Brain microvascular endothelial cell (primary cell): ENCODE results near the gene CACNA2D4.

Source experiments
- DNase-seq: peaks from one replicate; pipeline ENCODE4 v3.0.0-alpha.2; 2020
- H3K27ac ChIP-seq: fragments of 250-450 bp; sonication (Bioruptor Pico); 2 replicates; pipeline ENCODE4 v1.5.1; 2020; ENCODE audit warnings: mild to moderate bottlenecking, moderate library complexity
- H3K27me3 ChIP-seq: fragments of 250-450 bp; sonication (Bioruptor Pico); replicated peaks from 2 replicates; pipeline ENCODE4 v1.5.1; 2020; ENCODE audit warnings: mild to moderate bottlenecking
- H3K36me3 ChIP-seq: fragments of 250-450 bp; sonication (Bioruptor Pico); replicated peaks from 2 replicates; pipeline ENCODE4 v1.5.1; 2020; ENCODE audit warnings: mild to moderate bottlenecking
- H3K4me3 ChIP-seq: 2 replicates; pipeline ENCODE4 v1.5.1; 2011; ENCODE audit warnings: low read depth, mild to moderate bottlenecking, control low read depth, low read length, moderate library complexity
- in situ Hi-C: cut with HindIII; loops from 2 replicates; pipeline ENCODE4 v1.10.0; 2017; ENCODE audit warnings: low sequenced_read_pairs, low pct_ligation_motif_present
- TF ChIP-seq, protein P1 (sequence below): IDR thresholded peaks from 2 replicates; pipeline ENCODE4 v1.5.1; 2011; ENCODE audit warnings: low read depth, mild to moderate bottlenecking, moderate library complexity, low read length, control low read depth, inconsistent platforms; ENCODE audit errors: missing control alignments

The CACNA2D4 gene

DNA sequence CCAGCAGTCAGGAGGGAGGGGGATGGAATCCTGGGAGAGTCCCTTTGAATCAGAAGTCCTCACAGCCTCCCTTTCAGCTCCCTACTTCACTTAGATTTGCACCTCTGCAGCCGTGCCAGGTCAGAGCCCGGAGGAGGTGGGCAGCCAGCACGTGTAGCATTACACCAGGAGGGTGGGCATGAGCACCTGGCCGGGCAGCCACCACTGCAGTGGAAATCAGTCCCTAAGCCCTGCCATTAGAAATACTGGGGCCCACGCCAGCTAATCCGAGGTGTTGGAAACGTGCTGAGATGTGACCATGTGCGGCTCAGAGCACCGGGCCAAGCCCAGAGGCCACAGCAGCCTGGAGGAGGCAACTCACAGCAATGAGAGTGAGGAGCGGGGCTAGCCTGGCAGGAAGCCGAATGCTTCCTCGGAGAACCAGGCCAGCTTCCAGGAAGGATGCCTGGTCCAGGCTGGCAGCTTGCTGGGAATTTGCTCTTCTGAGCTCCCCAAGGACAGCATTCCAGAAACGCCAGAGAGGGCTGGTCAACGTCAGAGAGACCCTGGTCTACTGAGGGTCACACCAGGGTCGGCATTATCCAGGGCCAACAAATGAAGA is 9.4 kb upstream of the CACNA2D4 start:
- Histone ChIP-seq H3K27me3 (peaks cover 9% of the 10 kb centered on the region), H3K36me3 (no peaks in the 10 kb centered on the region), H3K27ac (no peak overlapping the region), H3K4me3 (no peak overlapping the region)
- DNase-seq, result no peak
- TF ChIP-seq, protein P1, sequence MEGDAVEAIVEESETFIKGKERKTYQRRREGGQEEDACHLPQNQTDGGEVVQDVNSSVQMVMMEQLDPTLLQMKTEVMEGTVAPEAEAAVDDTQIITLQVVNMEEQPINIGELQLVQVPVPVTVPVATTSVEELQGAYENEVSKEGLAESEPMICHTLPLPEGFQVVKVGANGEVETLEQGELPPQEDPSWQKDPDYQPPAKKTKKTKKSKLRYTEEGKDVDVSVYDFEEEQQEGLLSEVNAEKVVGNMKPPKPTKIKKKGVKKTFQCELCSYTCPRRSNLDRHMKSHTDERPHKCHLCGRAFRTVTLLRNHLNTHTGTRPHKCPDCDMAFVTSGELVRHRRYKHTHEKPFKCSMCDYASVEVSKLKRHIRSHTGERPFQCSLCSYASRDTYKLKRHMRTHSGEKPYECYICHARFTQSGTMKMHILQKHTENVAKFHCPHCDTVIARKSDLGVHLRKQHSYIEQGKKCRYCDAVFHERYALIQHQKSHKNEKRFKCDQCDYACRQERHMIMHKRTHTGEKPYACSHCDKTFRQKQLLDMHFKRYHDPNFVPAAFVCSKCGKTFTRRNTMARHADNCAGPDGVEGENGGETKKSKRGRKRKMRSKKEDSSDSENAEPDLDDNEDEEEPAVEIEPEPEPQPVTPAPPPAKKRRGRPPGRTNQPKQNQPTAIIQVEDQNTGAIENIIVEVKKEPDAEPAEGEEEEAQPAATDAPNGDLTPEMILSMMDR, result no peak
- in situ Hi-C loops, result loop anchor here (25.0 kb wide), 1 partner anchor 116 kb away; the partner anchor contains the start of gene LRTM2

DNA sequence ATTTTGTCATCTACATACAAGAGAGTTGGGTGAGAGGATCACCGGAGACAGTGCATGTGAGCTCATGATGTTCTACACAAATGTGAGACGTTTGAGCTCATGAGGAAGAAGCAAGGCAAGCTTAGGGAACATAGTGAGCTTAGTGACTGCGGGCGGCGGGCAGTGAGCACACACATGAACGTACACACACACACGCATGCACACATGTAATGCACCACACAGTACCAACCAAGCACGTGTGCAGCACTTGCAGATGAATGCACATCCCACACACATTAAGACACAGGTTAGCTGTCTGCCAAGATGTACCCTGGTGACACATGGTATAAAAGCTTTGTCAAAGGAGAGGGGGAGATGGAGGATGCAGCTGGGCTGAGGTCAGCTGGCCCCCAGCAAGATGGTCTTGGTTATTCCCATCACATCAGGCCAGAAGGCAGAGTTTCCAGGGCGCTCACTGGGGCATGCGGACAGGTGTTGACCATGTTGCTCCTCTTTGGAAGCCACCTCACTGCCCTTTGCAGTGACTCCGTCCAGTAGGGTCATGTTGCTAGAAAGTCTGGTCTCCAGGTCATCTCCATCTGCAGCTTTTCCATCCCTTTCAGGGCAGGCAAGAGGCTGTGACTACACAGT is 8.7 kb upstream of the CACNA2D4 start:
- in situ Hi-C loops, result loop anchor here (25.0 kb wide), 1 partner anchor 115 kb away; the partner anchor contains the start of gene LRTM2
- H3K36me3 ChIP-seq, result no peaks in the 10 kb centered on the region
- TF ChIP-seq, protein P1, result no peak
- peaks cover 9% of the 10 kb centered on the region for H3K27me3 ChIP-seq
- H3K4me3 ChIP-seq, result no peak overlapping the region
- no peak overlapping the region for H3K27ac ChIP-seq
- no peak for DNase-seq

DNA sequence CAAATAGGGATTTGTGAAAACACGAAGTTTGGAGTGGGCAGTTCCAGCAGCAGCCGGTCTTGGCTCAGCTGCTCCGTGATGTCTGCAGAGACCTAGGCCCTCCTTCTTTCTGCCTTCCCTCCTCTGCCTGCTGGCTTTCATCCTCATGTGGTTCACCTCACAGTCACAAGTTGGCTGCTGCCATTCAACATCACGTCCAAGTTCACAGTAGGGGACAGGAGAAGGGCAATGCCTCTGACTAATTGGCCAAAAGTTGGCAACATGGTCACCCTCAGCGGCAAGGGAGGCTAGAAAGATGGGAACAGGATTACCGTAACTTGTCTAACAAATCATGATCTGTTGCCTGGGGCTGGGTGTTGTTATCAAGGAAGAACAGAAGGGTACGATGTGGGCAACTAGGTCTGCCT is 7.8 kb upstream of the CACNA2D4 start:
- Histone ChIP-seq H3K36me3 (no peaks in the 10 kb centered on the region), H3K27me3 (peaks cover 9% of the 10 kb centered on the region), H3K27ac (no peak overlapping the region), H3K4me3 (no peak overlapping the region)
- no peak for DNase-seq
- in situ Hi-C loops, result loop anchor here (25.0 kb wide), 1 partner anchor 114 kb away; the partner anchor contains the start of gene LRTM2
- TF ChIP-seq, protein P1, result no peak

DNA sequence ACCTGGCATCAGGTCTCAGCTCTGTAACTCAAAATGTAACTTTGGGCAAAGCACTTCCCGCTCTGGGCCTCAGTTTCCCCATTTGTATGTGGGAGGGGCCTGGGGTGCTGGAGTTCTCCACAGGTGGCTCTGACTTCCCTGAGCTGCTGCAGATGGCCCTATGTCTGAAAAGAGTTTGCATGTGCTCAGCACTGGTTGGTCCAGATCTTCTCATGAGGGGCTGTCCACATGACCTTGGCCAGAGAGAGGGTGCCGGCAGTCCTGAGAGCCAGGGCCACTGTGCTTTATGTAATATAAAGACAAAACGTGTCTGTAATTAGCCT is 7.2 kb upstream of the CACNA2D4 start:
- no peak overlapping the region for H3K4me3 ChIP-seq
- no peak overlapping the region for H3K27ac ChIP-seq
- TF ChIP-seq, protein P1, result no peak
- in situ Hi-C loops, result loop anchor here (25.0 kb wide), 1 partner anchor 113 kb away; the partner anchor contains the start of gene LRTM2
- H3K27me3 ChIP-seq, result peaks cover 9% of the 10 kb centered on the region
- H3K36me3 ChIP-seq, result no peaks in the 10 kb centered on the region
- DNase-seq, result no peak

DNA sequence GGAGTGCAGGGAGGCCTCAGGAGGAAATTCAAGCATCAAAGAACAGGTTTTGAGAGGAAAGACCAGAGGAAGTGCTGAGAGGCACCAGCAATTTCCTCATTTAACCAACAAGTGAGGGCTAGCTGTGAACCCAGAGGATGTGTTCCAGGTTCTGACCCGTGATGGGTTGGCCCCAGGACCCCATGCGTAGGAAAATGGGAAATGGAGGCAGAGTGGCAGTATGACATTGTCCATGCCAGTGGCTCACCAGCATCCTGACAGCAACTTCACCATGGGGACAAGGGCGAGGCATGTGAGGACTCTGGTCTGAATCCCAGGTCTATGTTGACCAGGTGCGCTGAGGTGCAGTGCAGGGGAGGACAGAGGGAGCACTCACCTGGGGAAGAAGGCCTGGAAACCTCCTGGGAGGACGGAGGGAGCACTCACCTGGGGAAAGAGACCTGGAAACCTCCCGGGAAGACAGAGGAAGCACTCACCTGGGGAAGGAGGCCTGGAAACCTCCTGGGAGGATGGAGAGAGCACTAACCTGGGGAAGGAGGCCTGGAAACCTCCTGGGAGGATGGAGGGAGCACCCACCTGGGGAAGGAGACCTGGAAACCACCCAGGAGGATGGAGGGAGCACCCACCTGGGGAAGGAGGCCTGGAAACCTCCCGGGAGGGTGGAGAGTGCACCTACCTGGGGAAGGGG is 6.7 kb upstream of the CACNA2D4 start:
- no peak overlapping the region for H3K4me3 ChIP-seq
- no peak for DNase-seq
- no peaks in the 10 kb centered on the region for H3K36me3 ChIP-seq
- no peak overlapping the region for H3K27ac ChIP-seq
- TF ChIP-seq, protein P1, result no peak
- peaks cover 9% of the 10 kb centered on the region for H3K27me3 ChIP-seq
- in situ Hi-C loops, result loop anchor here (25.0 kb wide), 1 partner anchor 113 kb away; the partner anchor contains the start of gene LRTM2
